NT2/D1 (cell line): ENCODE data around the gene DNAH5.
"Not testable (repeated sequence)": the region's sequence is repeated elsewhere in the genome, so short reads cannot be mapped to it uniquely, and the experiment has no call there.

Source experiments
- DNase-seq: peaks from one replicate; pipeline ENCODE4 v3.0.0-alpha.2; 2011; ENCODE audit warnings: low read depth, low spot score
- H3K27me3 ChIP-seq: 2 replicates; pipeline ENCODE4 v1.6.0; 2011; ENCODE audit warnings: mild to moderate bottlenecking; ENCODE audit not compliant: insufficient read length, insufficient read depth
- H3K36me3 ChIP-seq: 2 replicates; pipeline ENCODE4 v1.6.1; 2011; ENCODE audit warnings: mild to moderate bottlenecking, low read length, mixed read lengths; ENCODE audit not compliant: insufficient read depth, insufficient read length
- H3K4me1 ChIP-seq: 2 replicates; pipeline ENCODE4 v1.5.1; 2011; ENCODE audit not compliant: insufficient read depth, insufficient read length
- H3K4me3 ChIP-seq: 2 replicates; pipeline ENCODE4 v1.5.1; 2011; ENCODE audit warnings: low read depth; ENCODE audit not compliant: insufficient read length
- H3K9ac ChIP-seq: 2 replicates; pipeline ENCODE4 v1.6.0; 2011; ENCODE audit warnings: low read depth; ENCODE audit not compliant: insufficient read length
- H3K9me3 ChIP-seq: 2 replicates; pipeline ENCODE4 v1.5.1; 2011; ENCODE audit warnings: mild to moderate bottlenecking, low read length; ENCODE audit not compliant: insufficient read depth
- SUZ12 ChIP-seq: IDR thresholded peaks from 2 replicates; pipeline ENCODE4 v1.6.1; 2011; ENCODE audit not compliant: insufficient read length, insufficient read depth; ENCODE audit errors: extremely low read depth
- YY1 ChIP-seq: IDR thresholded peaks from 2 replicates; pipeline ENCODE4 v1.6.1; 2011; ENCODE audit not compliant: insufficient read length, insufficient read depth
- ZNF274 ChIP-seq: IDR thresholded peaks from 2 replicates; pipeline ENCODE4 v1.6.1; 2011; ENCODE audit warnings: mild to moderate bottlenecking, low read depth, low read length

Gene DNAH5

GRCh38 chr5:13985731-13986418, 41.4 kb upstream of the DNAH5 start:
- H3K27me3 ChIP-seq: no peaks in the 10 kb centered on the region
- DNase-seq: no peak
- H3K9me3 ChIP-seq: no peaks in the 10 kb centered on the region
- TF ChIP-seq SUZ12: no peak
- no peak for TF ChIP-seq ZNF274
- no peak for TF ChIP-seq YY1
- no peak overlapping the region for H3K9ac ChIP-seq
- no peak overlapping the region for H3K4me3 ChIP-seq
- no peaks in the 10 kb centered on the region for H3K36me3 ChIP-seq
- no peaks in the 10 kb centered on the region for H3K4me1 ChIP-seq

DNA sequence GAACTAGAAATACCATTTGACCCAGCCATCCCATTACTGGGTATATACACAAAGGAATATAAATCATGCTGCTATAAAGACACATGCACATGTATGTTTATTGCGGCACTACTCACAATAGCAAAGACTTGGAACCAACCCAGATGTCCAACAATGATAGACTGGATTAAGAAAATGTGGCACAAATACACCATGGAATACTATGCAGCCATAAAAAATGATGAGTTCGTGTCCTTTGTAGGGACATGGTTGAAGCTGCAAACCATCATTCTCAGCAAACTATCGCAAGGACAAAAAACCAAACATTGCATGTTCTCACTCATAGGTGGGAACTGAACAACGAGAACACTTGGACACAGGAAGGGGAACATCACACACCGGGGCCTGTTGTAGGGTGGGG, 40.4 kb upstream of the DNAH5 start:
- not testable (repeated sequence) for H3K9ac ChIP-seq, H3K27me3 ChIP-seq, H3K9me3 ChIP-seq, DNase-seq, H3K4me3 ChIP-seq, H3K36me3 ChIP-seq, H3K4me1 ChIP-seq

DNA sequence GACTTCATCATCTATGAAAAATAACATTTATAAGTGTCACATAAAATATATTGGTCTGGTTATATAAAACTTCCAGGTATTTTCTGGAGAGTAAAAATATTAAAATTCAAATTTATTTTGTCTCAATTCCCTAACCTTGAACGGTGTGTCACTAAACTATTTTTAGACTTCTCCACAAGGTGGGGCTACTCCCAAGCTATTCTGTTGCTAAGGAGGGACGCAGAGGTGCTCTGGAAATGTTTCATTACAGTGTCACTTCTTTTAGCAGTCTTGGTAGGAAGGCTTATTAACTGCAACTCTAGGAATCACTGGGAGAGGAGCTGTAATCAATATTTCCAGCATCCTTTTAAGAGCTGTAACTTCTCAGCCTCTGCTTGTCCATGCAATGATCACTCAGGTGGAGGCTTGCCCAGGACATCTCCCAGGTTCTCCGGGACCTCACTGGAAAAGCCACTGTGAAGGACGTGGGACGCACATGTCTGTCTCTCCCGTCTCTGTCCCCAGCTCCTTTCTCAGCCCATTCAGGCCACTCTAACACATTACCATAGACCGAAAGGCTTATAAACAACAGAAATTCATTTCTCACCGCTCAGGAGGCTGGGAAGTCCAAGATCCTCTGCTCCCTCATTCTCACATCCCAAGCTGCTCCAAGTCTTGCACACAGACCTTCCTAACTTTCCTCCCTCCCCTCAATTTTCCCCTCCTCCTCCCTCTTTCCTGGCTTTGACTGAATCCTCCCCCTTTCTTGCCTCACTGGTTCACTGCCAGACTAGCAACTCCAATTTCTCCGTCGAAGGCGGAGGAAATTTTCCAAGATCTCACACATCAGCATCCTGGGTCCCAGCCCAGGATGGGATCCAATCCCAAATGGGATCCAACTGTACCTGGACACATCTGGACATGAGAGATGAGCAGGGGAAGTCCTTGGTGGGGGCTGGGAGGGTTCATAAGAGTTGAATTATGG, 32.7 kb upstream of the DNAH5 start:
- Histone ChIP-seq H3K36me3 (no peaks in the 10 kb centered on the region), H3K9me3 (no peaks in the 10 kb centered on the region), H3K27me3 (no peaks in the 10 kb centered on the region), H3K4me1 (peaks cover 2% of the 10 kb centered on the region), H3K9ac (no peak overlapping the region), H3K4me3 (no peak overlapping the region)
- TF ChIP-seq YY1: no peak
- TF ChIP-seq SUZ12: no peak
- no peak for TF ChIP-seq ZNF274
- no peak for DNase-seq

GRCh38 chr5:13976223-13976622, 31.7 kb upstream of the DNAH5 start:
- Histone ChIP-seq H3K4me1 (peaks cover 5% of the 10 kb centered on the region), H3K27me3 (no peaks in the 10 kb centered on the region), H3K36me3 (no peaks in the 10 kb centered on the region), H3K4me3 (no peak overlapping the region), H3K9me3 (no peaks in the 10 kb centered on the region), H3K9ac (no peak overlapping the region)
- TF ChIP-seq SUZ12: no peak
- no peak for TF ChIP-seq ZNF274
- no peak for TF ChIP-seq YY1
- no peak for DNase-seq

- no peaks in the 10 kb centered on the region for H3K9me3 ChIP-seq
- no peaks in the 10 kb centered on the region for H3K36me3 ChIP-seq
- no peak for DNase-seq
- no peak for TF ChIP-seq YY1
- no peak for TF ChIP-seq SUZ12
- no peak for TF ChIP-seq ZNF274
- H3K4me1 ChIP-seq: peaks cover 5% of the 10 kb centered on the region
- no peak overlapping the region for H3K4me3 ChIP-seq
- H3K27me3 ChIP-seq: no peaks in the 10 kb centered on the region
- H3K9ac ChIP-seq: no peak overlapping the region
Measured at GRCh38 chr5:13975246-13975645, 30.8 kb upstream of the DNAH5 start.

DNA sequence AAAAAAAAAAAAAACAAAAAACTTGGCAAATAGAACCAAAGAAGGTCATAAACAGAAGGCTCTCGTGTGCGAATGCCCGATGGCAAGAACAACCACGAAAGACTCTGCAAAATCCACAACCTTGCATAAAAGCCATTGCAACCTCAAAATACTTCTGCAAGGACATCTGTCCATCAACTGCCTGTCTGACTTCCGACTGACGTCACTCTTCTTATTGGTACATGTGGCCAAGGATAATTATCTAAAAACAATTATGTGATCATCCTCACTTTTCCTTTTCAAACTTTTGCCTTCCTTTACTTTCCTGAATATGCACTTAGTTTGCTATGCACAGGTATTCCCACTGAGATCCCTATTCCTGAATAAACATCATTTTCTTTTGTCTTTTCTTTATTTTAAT, 29.2 kb upstream of the DNAH5 start:
- Histone ChIP-seq H3K36me3 (no peaks in the 10 kb centered on the region), H3K4me3 (no peak overlapping the region), H3K4me1 (peaks cover 5% of the 10 kb centered on the region), H3K9me3 (no peaks in the 10 kb centered on the region), H3K27me3 (no peaks in the 10 kb centered on the region), H3K9ac (no peak overlapping the region)
- TF ChIP-seq SUZ12: no peak
- TF ChIP-seq ZNF274: no peak
- no peak for TF ChIP-seq YY1
- DNase-seq: no peak

DNA sequence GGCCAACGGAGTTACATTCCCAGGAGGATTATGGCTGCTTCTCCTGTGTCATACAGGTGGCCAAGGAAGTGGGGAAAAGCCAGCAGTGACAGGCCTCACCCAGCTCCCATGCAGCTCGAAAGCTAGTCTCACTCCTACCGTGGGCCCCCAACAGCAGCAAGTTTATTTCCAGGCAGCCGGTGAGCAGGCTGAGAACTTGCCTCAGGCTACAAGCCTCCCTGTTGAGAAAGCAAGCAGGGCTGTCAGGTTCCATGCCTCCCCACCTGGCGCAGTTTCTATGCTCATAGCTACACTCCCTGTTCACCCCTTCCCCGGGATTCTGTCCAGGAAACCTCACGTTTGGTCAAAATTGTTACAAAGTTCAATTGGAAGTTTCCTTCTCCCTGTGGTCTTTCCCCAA, 27.5 kb upstream of the DNAH5 start:
- no peak overlapping the region for H3K9ac ChIP-seq
- H3K4me3 ChIP-seq: no peak overlapping the region
- H3K36me3 ChIP-seq: no peaks in the 10 kb centered on the region
- peaks cover 5% of the 10 kb centered on the region for H3K4me1 ChIP-seq
- H3K27me3 ChIP-seq: no peaks in the 10 kb centered on the region
- no peak for TF ChIP-seq YY1
- TF ChIP-seq ZNF274: no peak
- TF ChIP-seq SUZ12: no peak
- no peak for DNase-seq
- no peaks in the 10 kb centered on the region for H3K9me3 ChIP-seq
